Right lobe of liver (tissue), 4 donors: ENCODE results near the gene SMIM36.

Source experiments
- POLR2A ChIP-seq: fragments of 450-650 bp; IDR thresholded peaks from one replicate; pipeline ENCODE4 v1.6.1; 2017; ENCODE audit warnings: antibody characterized with exemption, mild to moderate bottlenecking
- TF ChIP-seq, protein P1 (sequence below), 4 donors: fragments of 200-600 bp in 3 of 4; fragments of 450-650 bp in 1 of 4; IDR thresholded peaks; one replicate each; pipeline versions ENCODE4 v1.5.1 to v1.8.0; 2016 to 2022; ENCODE audit warnings: antibody characterized with exemption in 4 of 4, mild to moderate bottlenecking in 2 of 4
- donor health status: DM: no; HTN: no; CAD: no.
- donor health status: DM: no; HTN: no; CAD: no.
- donor health status: DM: no; HTN: yes; CAD: no.

DNA sequence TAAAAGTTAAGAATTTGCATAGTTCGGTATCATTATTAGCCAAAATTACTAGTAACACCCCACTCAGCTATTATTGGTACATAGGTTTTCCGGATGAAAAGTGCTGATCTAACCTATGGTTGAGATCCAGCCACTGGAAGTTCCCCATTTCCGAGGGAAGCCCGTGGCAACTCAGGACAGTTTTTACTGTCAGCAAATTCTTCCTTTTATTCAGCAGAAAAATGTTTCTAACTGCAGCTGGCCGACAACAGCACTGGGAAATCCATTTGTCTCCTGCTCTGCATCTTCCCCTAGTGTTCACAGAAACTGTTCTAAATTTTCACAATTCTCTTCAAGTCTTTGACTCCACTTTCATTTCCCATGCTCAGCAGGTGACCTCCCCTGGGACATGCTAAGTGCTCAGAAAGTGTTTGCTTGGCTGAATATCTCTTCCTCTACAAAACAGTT, 74.1 kb downstream of the SMIM36 start:
- TF ChIP-seq, protein P1, sequence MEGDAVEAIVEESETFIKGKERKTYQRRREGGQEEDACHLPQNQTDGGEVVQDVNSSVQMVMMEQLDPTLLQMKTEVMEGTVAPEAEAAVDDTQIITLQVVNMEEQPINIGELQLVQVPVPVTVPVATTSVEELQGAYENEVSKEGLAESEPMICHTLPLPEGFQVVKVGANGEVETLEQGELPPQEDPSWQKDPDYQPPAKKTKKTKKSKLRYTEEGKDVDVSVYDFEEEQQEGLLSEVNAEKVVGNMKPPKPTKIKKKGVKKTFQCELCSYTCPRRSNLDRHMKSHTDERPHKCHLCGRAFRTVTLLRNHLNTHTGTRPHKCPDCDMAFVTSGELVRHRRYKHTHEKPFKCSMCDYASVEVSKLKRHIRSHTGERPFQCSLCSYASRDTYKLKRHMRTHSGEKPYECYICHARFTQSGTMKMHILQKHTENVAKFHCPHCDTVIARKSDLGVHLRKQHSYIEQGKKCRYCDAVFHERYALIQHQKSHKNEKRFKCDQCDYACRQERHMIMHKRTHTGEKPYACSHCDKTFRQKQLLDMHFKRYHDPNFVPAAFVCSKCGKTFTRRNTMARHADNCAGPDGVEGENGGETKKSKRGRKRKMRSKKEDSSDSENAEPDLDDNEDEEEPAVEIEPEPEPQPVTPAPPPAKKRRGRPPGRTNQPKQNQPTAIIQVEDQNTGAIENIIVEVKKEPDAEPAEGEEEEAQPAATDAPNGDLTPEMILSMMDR (IDR thresholded peaks at IDR 0.05), result no peak
- no peak for TF ChIP-seq POLR2A
